Glutamatergic neuron (in vitro differentiated cells): Measurements from ENCODE around the gene PRX. TPM values are rescaled to one million over a fixed set of nuclear protein-coding genes. Genes with fewer than 3 reads are reported as not detected.

ENCODE experiments used
- DNase-seq: peaks from one replicate; pipeline ENCODE4 v3.0.0; 2022
- H3K27ac Mint-ChIP-seq: one replicate; pipeline ENCODE4 v1.8.0; 2020; ENCODE audit warnings: mild to moderate bottlenecking, mixed read lengths, inconsistent platforms; ENCODE audit not compliant: unreplicated experiment
- H3K27me3 Mint-ChIP-seq: one replicate; pipeline ENCODE4 v1.8.0; 2020; ENCODE audit warnings: mild to moderate bottlenecking, moderate library complexity, mixed read lengths, inconsistent platforms; ENCODE audit not compliant: unreplicated experiment
- H3K36me3 Mint-ChIP-seq: one replicate; pipeline ENCODE4 v1.8.0; 2020; ENCODE audit warnings: mild to moderate bottlenecking, mixed read lengths, inconsistent platforms; ENCODE audit not compliant: unreplicated experiment
- H3K4me1 Mint-ChIP-seq: one replicate; pipeline ENCODE4 v1.8.0; 2020; ENCODE audit warnings: mild to moderate bottlenecking, low read depth, mixed read lengths, inconsistent platforms; ENCODE audit not compliant: unreplicated experiment
- H3K4me3 Mint-ChIP-seq: one replicate; pipeline ENCODE4 v1.8.0; 2020; ENCODE audit warnings: mild to moderate bottlenecking, mixed read lengths, inconsistent platforms; ENCODE audit not compliant: unreplicated experiment
- H3K9me3 Mint-ChIP-seq: one replicate; pipeline ENCODE4 v1.8.0; 2020; ENCODE audit warnings: mild to moderate bottlenecking, moderate library complexity, mixed read lengths, inconsistent platforms; ENCODE audit not compliant: unreplicated experiment
- total RNA-seq: library from RNA; stranded (reverse); fragmentation: NEBNext Ultra II Directional; extraction: Animal tissue kit (Norgen Biotek cat#: 25700); gene quantifications from one replicate; pipeline ENCODE4 v1.2.1, GENCODE V29; 2021; ENCODE audit not compliant: unreplicated experiment
- TF ChIP-seq, protein P1 (sequence below): fragments of 200-600 bp; sonication (generic); IDR thresholded peaks from one replicate; pipeline ENCODE4 v1.5.0; 2021; ENCODE audit not compliant: partially characterized antibody, unreplicated experiment

The PRX gene
- total RNA-seq, 1 donor from 2014 or later = 4.7 TPM

DNA sequence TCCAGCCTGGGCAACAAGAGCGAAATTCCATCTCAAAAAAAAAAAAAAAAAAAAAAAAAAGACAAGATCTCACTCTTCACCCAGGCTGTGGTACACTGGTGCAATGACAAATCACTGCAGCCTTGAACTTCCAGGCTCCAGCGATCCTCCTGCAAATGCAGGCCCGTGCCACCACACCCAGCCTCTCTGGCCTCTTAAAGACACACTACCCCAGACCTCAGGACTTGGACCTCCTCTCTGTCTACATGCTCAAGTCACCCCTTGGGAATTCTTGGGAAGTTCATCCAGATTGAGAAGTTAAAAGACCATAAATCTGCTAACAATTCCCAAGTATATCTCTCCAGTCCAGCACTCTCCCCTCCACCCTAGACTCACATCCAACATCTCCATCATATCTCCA is 12.6 kb downstream of the PRX start:
- H3K27me3 Mint-ChIP-seq = peaks cover 13% of the 10 kb centered on the region
- H3K4me1 Mint-ChIP-seq = peaks cover 10% of the 10 kb centered on the region
- TF ChIP-seq, protein P1, sequence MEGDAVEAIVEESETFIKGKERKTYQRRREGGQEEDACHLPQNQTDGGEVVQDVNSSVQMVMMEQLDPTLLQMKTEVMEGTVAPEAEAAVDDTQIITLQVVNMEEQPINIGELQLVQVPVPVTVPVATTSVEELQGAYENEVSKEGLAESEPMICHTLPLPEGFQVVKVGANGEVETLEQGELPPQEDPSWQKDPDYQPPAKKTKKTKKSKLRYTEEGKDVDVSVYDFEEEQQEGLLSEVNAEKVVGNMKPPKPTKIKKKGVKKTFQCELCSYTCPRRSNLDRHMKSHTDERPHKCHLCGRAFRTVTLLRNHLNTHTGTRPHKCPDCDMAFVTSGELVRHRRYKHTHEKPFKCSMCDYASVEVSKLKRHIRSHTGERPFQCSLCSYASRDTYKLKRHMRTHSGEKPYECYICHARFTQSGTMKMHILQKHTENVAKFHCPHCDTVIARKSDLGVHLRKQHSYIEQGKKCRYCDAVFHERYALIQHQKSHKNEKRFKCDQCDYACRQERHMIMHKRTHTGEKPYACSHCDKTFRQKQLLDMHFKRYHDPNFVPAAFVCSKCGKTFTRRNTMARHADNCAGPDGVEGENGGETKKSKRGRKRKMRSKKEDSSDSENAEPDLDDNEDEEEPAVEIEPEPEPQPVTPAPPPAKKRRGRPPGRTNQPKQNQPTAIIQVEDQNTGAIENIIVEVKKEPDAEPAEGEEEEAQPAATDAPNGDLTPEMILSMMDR = no peak
- H3K4me3 Mint-ChIP-seq = no peak overlapping the region
- H3K36me3 Mint-ChIP-seq = peaks cover 8% of the 10 kb centered on the region
- peaks cover 14% of the 10 kb centered on the region for H3K9me3 Mint-ChIP-seq
- no peak overlapping the region for H3K27ac Mint-ChIP-seq
- DNase-seq = no peak

DNA sequence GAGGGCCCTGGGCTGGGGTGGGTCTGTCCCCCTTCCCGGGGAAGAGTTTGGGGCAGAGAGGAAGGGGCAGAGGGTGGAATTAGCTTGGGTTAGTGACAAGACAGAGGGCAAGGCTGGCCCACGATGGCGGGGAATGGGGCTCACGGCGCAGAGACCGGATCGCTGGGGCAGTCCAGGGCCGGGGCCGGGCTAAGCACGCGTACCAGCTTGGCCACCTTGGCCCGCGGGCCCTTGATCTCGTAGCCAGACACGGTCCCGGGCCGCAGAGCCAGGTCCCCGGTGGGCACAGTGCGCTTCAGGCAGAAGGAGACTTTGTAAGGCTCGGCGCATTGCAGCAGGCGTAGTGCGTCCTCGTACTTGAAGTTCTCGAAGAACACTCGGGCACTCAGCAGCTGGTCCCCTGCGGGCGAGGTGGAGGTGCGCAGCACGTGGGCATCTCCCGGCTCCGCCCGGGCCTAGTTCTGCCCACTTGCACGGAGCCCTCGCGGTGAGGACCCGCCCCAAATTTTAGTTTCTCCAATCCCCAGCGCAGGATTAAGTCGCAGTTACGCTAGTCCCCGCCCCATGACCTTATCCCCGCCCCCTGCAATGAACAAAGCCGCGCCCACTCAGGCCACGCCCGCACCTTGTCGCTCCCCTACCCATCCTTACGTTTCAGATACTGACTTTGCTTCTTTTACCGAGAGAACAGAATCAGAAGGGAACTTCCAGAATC is 14.6 kb downstream of the PRX start:
- Mint-ChIP-seq H3K9me3 (peaks cover 13% of the 10 kb centered on the region), H3K27ac (no peak overlapping the region), H3K4me3 (no peak overlapping the region), H3K4me1 (peaks cover 10% of the 10 kb centered on the region), H3K27me3 (peaks cover 11% of the 10 kb centered on the region), H3K36me3 (peaks cover 8% of the 10 kb centered on the region)
- TF ChIP-seq, protein P1 = no peak
- DNase-seq = peak; percentile 46

DNA sequence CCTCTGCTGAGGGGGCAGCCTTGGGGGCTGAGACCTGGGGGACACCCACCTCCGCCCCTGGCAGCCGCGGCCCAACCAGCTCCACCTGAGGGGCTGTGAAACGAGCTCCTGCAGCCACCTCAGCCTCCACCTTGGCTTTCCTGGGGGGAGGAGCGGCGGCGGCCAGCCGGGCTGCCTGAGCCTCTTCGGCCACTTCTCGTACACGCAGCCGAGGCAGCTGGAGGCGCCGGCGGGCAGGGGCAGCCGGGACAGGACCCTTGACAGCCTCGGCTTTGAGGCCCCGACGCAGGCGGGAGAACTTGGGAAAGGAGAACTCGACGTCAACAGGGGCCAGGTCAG is 15.6 kb downstream of the PRX start:
- no peak for DNase-seq
- H3K27me3 Mint-ChIP-seq = peaks cover 11% of the 10 kb centered on the region
- H3K27ac Mint-ChIP-seq = no peak overlapping the region
- peaks cover 6% of the 10 kb centered on the region for H3K4me1 Mint-ChIP-seq
- no peak overlapping the region for H3K4me3 Mint-ChIP-seq
- H3K9me3 Mint-ChIP-seq = peaks cover 19% of the 10 kb centered on the region
- TF ChIP-seq, protein P1 = no peak
- peaks cover 8% of the 10 kb centered on the region for H3K36me3 Mint-ChIP-seq

DNA sequence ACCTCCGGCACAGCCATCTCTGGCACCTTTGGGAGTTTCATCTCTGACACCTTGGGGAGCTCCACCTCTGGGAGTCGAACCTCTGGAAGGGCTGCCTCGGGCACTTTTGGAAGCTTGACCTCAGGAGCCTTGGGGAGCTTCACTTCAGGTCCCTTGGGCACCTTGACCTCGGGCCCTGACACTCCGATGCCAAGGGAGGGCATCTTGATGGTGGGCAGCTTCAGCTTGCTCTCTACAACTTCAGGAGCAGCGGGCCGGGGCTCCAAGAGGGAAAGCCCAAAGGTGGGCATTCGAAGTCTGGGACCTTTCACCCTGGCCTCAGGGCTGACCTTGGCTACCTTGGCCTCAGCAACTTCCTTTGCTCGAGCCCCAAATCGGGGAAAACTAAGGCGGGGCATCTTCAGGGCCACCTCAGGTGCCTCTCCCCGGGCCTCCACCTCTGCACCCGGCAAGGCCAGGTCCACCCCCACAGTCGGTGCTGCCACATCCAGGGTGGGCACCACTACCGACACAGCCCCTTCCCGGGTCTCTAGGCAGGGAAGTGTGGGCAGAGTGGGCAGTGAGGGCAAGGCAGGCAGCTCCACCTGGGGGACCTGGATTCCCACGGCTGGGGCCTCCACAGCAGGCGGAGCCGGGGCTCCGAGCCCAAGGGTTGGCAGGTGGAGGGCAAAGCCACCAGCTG is 16.2 kb downstream of the PRX start:
- Mint-ChIP-seq H3K27me3 (peaks cover 14% of the 10 kb centered on the region), H3K9me3 (peaks cover 22% of the 10 kb centered on the region), H3K4me1 (peaks cover 6% of the 10 kb centered on the region), H3K36me3 (peaks cover 8% of the 10 kb centered on the region), H3K27ac (no peak overlapping the region), H3K4me3 (no peak overlapping the region)
- TF ChIP-seq, protein P1 = no peak
- DNase-seq = no peak

DNA sequence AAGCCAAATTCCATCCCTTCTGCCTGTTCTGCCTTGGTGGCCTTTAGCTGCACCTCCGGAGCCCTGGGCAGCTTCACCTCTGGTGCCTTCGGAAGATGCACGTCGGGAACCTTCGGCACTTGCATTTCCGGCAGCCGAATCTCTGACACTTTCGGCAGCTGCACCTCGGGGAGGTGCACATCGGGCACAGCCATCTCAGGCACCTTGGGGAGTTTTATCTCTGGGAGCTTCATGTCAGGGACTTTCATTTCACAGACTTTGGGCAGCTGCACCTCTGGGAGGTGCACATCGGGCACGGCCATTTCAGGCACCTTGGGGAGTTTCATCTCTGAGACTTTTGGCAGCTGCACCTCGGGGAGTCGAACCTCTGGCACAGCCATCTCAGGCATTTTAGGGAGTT is 17.2 kb downstream of the PRX start:
- Mint-ChIP-seq H3K27me3 (peaks cover 14% of the 10 kb centered on the region), H3K4me1 (peaks cover 6% of the 10 kb centered on the region)

More for the DNA sequence above, 17.2 kb downstream of the PRX start:
- DNase-seq = no peak
- Mint-ChIP-seq H3K27ac (no peak overlapping the region), H3K4me3 (no peak overlapping the region), H3K36me3 (peaks cover 8% of the 10 kb centered on the region), H3K9me3 (peaks cover 20% of the 10 kb centered on the region)
- TF ChIP-seq, protein P1 = no peak
